ENCODE data around the gene SYTL1.

GRCh38 chr1:27348861-27349783 lies 7.3 kb downstream of the SYTL1 start:
- TF ChIP-seq YY1 (IDR thresholded peaks at IDR 0.05; ENCODE audit: insufficient read depth, insufficient read length) (no peak), SUZ12 (IDR thresholded peaks at IDR 0.05; ENCODE audit: extremely low read depth, insufficient read depth, insufficient read length) (no peak), ZNF274 (IDR thresholded peaks at IDR 0.05; ENCODE audit: low read depth, low read length) (no peak)

Data from NT2/D1 (cell line).